H1 (cell line): ENCODE measurements around the gene ADAMTS17. TPM values are rescaled to one million over a fixed set of nuclear protein-coding genes. Genes with fewer than 3 reads are reported as not detected.

Experiments used
- CTCF ChIA-PET: fragments of 300-600 bp; sonication (Branson Sonifier 250); formaldehyde crosslinking; loops from one replicate; lab custom pipeline; 2021; ENCODE audit not compliant: partially characterized antibody; lab: Charles Lee
- POLR2A ChIA-PET: fragments of 300-600 bp; sonication (Branson Sonifier 250); formaldehyde crosslinking; loops from one replicate; lab custom pipeline; 2021; ENCODE audit warnings: inconsistent platforms; ENCODE audit not compliant: partially characterized antibody; lab: Charles Lee
- DNase-seq, 2 experiments: peaks; one replicate each; pipeline versions ENCODE4 v3.0.0 to v3.0.0-alpha.2; 2010 to 2022; ENCODE audit warnings: low spot score in 2 of 2, low read depth in 1 of 2, mixed read lengths in 1 of 2
- FAIRE-seq: peaks from 2 replicates; lab custom pipeline; 2011; peaks lifted over from hg19 to GRCh38; lab: Jason Lieb, UNC
- H2AFZ ChIP-seq: 2 replicates; pipeline ENCODE4 v1.8.1; 2012; ENCODE audit warnings: low read length, inconsistent platforms
- H2AK5ac ChIP-seq: 2 replicates; pipeline ENCODE4 v1.6.1; 2013; ENCODE audit warnings: low read depth, low read length
- H2BK120ac ChIP-seq: replicated peaks from 2 replicates; pipeline ENCODE3; 2013; ENCODE audit warnings: low read depth, low read length, inconsistent platforms
- H2BK12ac ChIP-seq: 2 replicates; pipeline ENCODE4 v1.6.1; 2013; ENCODE audit warnings: low read depth, low read length
- H2BK15ac ChIP-seq: 2 replicates; pipeline ENCODE4 v1.6.1; 2013; ENCODE audit warnings: low read length
- H2BK20ac ChIP-seq: 2 replicates; pipeline ENCODE4 v1.6.1; 2013; ENCODE audit warnings: low read length
- H2BK5ac ChIP-seq: 2 replicates; pipeline ENCODE4 v1.6.1; 2013; ENCODE audit warnings: low read depth, low read length
- H3K14ac ChIP-seq: 2 replicates; pipeline ENCODE4 v1.6.1; 2013; ENCODE audit warnings: inconsistent platforms; ENCODE audit not compliant: insufficient read length
- H3K18ac ChIP-seq: 2 replicates; pipeline ENCODE4 v1.6.1; 2013; ENCODE audit warnings: low read length; ENCODE audit errors: extremely low read depth
- H3K23ac ChIP-seq: 2 replicates; pipeline ENCODE4 v1.6.1; 2013; ENCODE audit warnings: inconsistent platforms; ENCODE audit not compliant: insufficient read length
- H3K23me2 ChIP-seq: 2 replicates; pipeline ENCODE4 v1.6.1; 2013; ENCODE audit warnings: low read depth, low read length
- H3K27ac ChIP-seq: 2 replicates; pipeline ENCODE4 v1.6.1; 2011; ENCODE audit warnings: low read depth, low read length, inconsistent platforms
- H3K27me3 ChIP-seq, 4 experiments: replicated peaks in 1 of 4; 1 replicate in 1 of 4; 2 replicates in 3 of 4; pipeline versions ENCODE4 v1.6.1 to v1.8.1; 2011 to 2013; ENCODE audit warnings: low read length in 3 of 4, mild to moderate bottlenecking in 3 of 4, inconsistent platforms in 2 of 4, mixed read lengths in 2 of 4, moderate library complexity in 1 of 4; ENCODE audit not compliant: control insufficient read depth in 3 of 4, insufficient read depth in 3 of 4; ENCODE audit errors: extremely low read depth in 1 of 4
- H3K36me3 ChIP-seq, 4 experiments: 2 replicates each; pipeline versions ENCODE4 v1.6.1 to v1.8.1; 2011 to 2013; ENCODE audit warnings: mild to moderate bottlenecking in 4 of 4, low read length in 3 of 4, moderate library complexity in 2 of 4, control low read depth in 1 of 4, inconsistent platforms in 1 of 4; ENCODE audit not compliant: insufficient read depth in 4 of 4, control insufficient read depth in 2 of 4
- H3K4ac ChIP-seq: replicated peaks from 2 replicates; pipeline ENCODE3; 2013; ENCODE audit warnings: low read length, low read depth, mixed read lengths, inconsistent platforms; ENCODE audit not compliant: insufficient read length
- H3K4me1 ChIP-seq, 4 experiments: replicated peaks in 1 of 4; 1 replicate in 1 of 4; 2 replicates in 3 of 4; pipeline versions ENCODE4 v1.6.1 to v1.8.1; 2011 to 2013; ENCODE audit warnings: low read length in 3 of 4, inconsistent platforms in 2 of 4, mixed read lengths in 1 of 4; ENCODE audit not compliant: insufficient read depth in 4 of 4, control insufficient read depth in 3 of 4
- H3K4me2 ChIP-seq, 2 experiments: 2 replicates each; pipeline versions ENCODE4 v1.6.1 to v1.8.1; 2011 to 2013; ENCODE audit warnings: low read depth in 2 of 2, low read length in 2 of 2, control low read depth in 1 of 2, inconsistent platforms in 1 of 2, mild to moderate bottlenecking in 1 of 2; ENCODE audit not compliant: insufficient read depth in 1 of 2
- H3K4me3 ChIP-seq, 4 experiments: fragments of 200-600, 300-600 bp in 1 of 4; sonication (generic), shearing (Covaris generic), sonication (Bioruptor Twin) in 1 of 4; 2 replicates each; pipeline versions ENCODE4 v1.5.1 to v1.8.1; 2011 to 2016; ENCODE audit warnings: low read length in 4 of 4, low read depth in 3 of 4, control low read depth in 2 of 4, inconsistent platforms in 2 of 4, mild to moderate bottlenecking in 2 of 4, mixed read lengths in 1 of 4, moderate library complexity in 1 of 4; ENCODE audit not compliant: insufficient read depth in 2 of 4; ENCODE audit errors: extremely low read depth in 1 of 4
- H3K56ac ChIP-seq: replicated peaks from 2 replicates; pipeline ENCODE3; 2013; ENCODE audit warnings: low read depth, mild to moderate bottlenecking, mixed read lengths, low read length, inconsistent platforms; ENCODE audit not compliant: insufficient read length
- H3K79me1 ChIP-seq: 2 replicates; pipeline ENCODE4 v1.6.1; 2013; ENCODE audit warnings: low read depth, low read length, control low read depth
- H3K79me2 ChIP-seq, 2 experiments: 2 replicates each; pipeline versions ENCODE4 v1.6.1 to v1.8.1; 2012 to 2013; ENCODE audit warnings: low read length in 2 of 2, mild to moderate bottlenecking in 2 of 2, inconsistent platforms in 1 of 2; ENCODE audit not compliant: insufficient read depth in 2 of 2, control insufficient read depth in 1 of 2
- H3K9ac ChIP-seq, 4 experiments: replicated peaks in 1 of 4; 1 replicate in 1 of 4; 2 replicates in 3 of 4; pipeline versions ENCODE4 v1.6.1 to v1.8.1; 2011 to 2013; ENCODE audit warnings: low read depth in 3 of 4, low read length in 3 of 4, control low read depth in 2 of 4, mild to moderate bottlenecking in 2 of 4, moderate library complexity in 2 of 4, inconsistent platforms in 1 of 4; ENCODE audit errors: extremely low read depth in 1 of 4
- H3K9me3 ChIP-seq, 2 experiments: 2 replicates each; pipeline versions ENCODE4 v1.6.1 to v1.8.1; 2012 to 2013; ENCODE audit warnings: mild to moderate bottlenecking in 2 of 2, moderate library complexity in 2 of 2, control low read depth in 1 of 2, inconsistent platforms in 1 of 2, low read depth in 1 of 2, low read length in 1 of 2, mixed read lengths in 1 of 2; ENCODE audit not compliant: insufficient read depth in 2 of 2
- H4K20me1 ChIP-seq, 2 experiments: replicated peaks in 1 of 2; 2 replicates each; pipeline versions ENCODE3 to v1.8.1; 2011 to 2013; ENCODE audit warnings: inconsistent platforms in 2 of 2, low read length in 2 of 2, mild to moderate bottlenecking in 1 of 2; ENCODE audit not compliant: insufficient read depth in 2 of 2, control insufficient read depth in 1 of 2
- H4K5ac ChIP-seq: 2 replicates; pipeline ENCODE4 v1.6.1; 2013; ENCODE audit warnings: low read length, low read depth, mixed read lengths, inconsistent platforms; ENCODE audit not compliant: insufficient read length
- H4K8ac ChIP-seq: 2 replicates; pipeline ENCODE4 v1.8.0; 2013; ENCODE audit warnings: mild to moderate bottlenecking, moderate library complexity, low read length, inconsistent platforms; ENCODE audit not compliant: insufficient read depth; ENCODE audit errors: extremely low read depth
- H4K91ac ChIP-seq: replicated peaks from 2 replicates; pipeline ENCODE3; 2013; ENCODE audit warnings: low read length, mixed read lengths, inconsistent platforms; ENCODE audit not compliant: insufficient read length
- CBX5 ChIP-seq: fragments of 300-800, 300-1000 bp; sonication (generic); IDR thresholded peaks from 2 replicates; pipeline ENCODE4 v1.7.1; 2016; ENCODE audit warnings: antibody characterized with exemption, low read length, low read depth
- CHD2 ChIP-seq: IDR thresholded peaks from 2 replicates; pipeline ENCODE4 v1.6.1; 2012; ENCODE audit warnings: low read length, improper control_type of control experiment
- EZH2 ChIP-seq: fragments of 200-600 bp; sonication (generic); IDR thresholded peaks from 2 replicates; pipeline ENCODE4 v1.7.1; 2012; ENCODE audit warnings: low read depth, mild to moderate bottlenecking, moderate library complexity, low read length, inconsistent platforms; ENCODE audit not compliant: severe bottlenecking
- JUND ChIP-seq: IDR thresholded peaks from 2 replicates; pipeline ENCODE4 v1.6.1; 2011; ENCODE audit warnings: mild to moderate bottlenecking, improper control_type of control experiment, low read length
- POLR2A ChIP-seq, 2 experiments: IDR thresholded peaks; 1 replicate in 1 of 2; 2 replicates in 1 of 2; pipeline ENCODE4 v1.6.1; 2011; ENCODE audit warnings: low read depth in 2 of 2, low read length in 2 of 2, mild to moderate bottlenecking in 2 of 2; ENCODE audit errors: control extremely low read depth in 1 of 2
- RFX5 ChIP-seq: IDR thresholded peaks from 2 replicates; pipeline ENCODE4 v1.6.1; 2011; ENCODE audit warnings: low read depth, low read length, improper control_type of control experiment, borderline replicate concordance
- RNF2 ChIP-seq: fragments of 200-900, 300-1000 bp; sonication (generic); IDR thresholded peaks from 2 replicates; pipeline ENCODE4 v1.7.1; 2016; ENCODE audit warnings: borderline replicate concordance, low read depth, mild to moderate bottlenecking, antibody characterized with exemption, low read length; ENCODE audit not compliant: poor library complexity, severe bottlenecking; ENCODE audit errors: missing control alignments
- SP1 ChIP-seq: IDR thresholded peaks from 2 replicates; pipeline ENCODE4 v1.6.1; 2011; ENCODE audit warnings: low read depth, low read length
- SP4 ChIP-seq: IDR thresholded peaks from 2 replicates; pipeline ENCODE4 v1.6.1; 2012; ENCODE audit warnings: low read length, inconsistent platforms
- SUZ12 ChIP-seq: fragments of 200-600 bp; sonication (generic); IDR thresholded peaks from 2 replicates; pipeline ENCODE4 v1.6.1; 2012; ENCODE audit warnings: mild to moderate bottlenecking, inconsistent platforms, low read length, moderate library complexity, mixed read lengths
- TAF7 ChIP-seq: optimal IDR thresholded peaks from 2 replicates; pipeline ENCODE3; 2011; ENCODE audit warnings: low read depth, mild to moderate bottlenecking, inconsistent platforms, low read length, moderate library complexity, borderline replicate concordance
- TCF12 ChIP-seq: IDR thresholded peaks from 2 replicates; pipeline ENCODE4 v1.6.1; 2011; ENCODE audit warnings: low read depth, mild to moderate bottlenecking, low read length
- WGBS, 2 experiments: shearing (Covaris generic) in 1 of 2; methylation state at CpG; one replicate each; pipeline versions ENCODE4 v1.1.6 to v1.1.7; 2013 to 2015; ENCODE audit warnings: low lambda C conversion rate in 2 of 2, mixed read lengths in 2 of 2, inconsistent platforms in 1 of 2, low coverage in 1 of 2, missing lambda C conversion rate in 1 of 2; ENCODE audit not compliant: insufficient replicate concordance in 2 of 2, insufficient coverage in 1 of 2, insufficient read length in 1 of 2; ENCODE audit errors: extremely low coverage in 1 of 2, missing lambda C conversion rate in 1 of 2; 5-methylcytosine and 5-hydroxymethylcytosine counted together
- polyA plus RNA-seq, 7 experiments: library from polyadenylated mRNA; depleted of rRNA in 3 of 7; stranded (reverse) in 5 of 7; unstranded in 2 of 7; fragments of >200 nt in 5 of 7; fragments of 200-250 nt in 2 of 7; gene quantifications; 1 replicate in 5 of 7; 2 replicates in 1 of 7; 4 replicates in 1 of 7; pipeline versions ENCODE4 v1.2.1 to v1.2.3, GENCODE V29; 2011 to 2013; ENCODE audit warnings: missing spikeins in 2 of 7, mixed read lengths in 2 of 7
- total RNA-seq: library from RNA; stranded (reverse); fragmentation: NEBNext Ultra II Directional; extraction: Animal tissue kit (Norgen Biotek cat#: 25700); gene quantifications from 2 replicates; pipeline ENCODE4 v1.2.1, GENCODE V29; 2021
- TF ChIP-seq, protein P1 (sequence below): IDR thresholded peaks from 2 replicates; pipeline ENCODE4 v1.6.1; 2011; ENCODE audit warnings: low read length, improper control_type of control experiment

The ADAMTS17 gene
- total and polyA plus RNA-seq, 2 of the 8 experiments (the other 6 are each of a cell fraction or from before 2014, with no cell fraction given): 0.51 to 1.7 TPM

DNA sequence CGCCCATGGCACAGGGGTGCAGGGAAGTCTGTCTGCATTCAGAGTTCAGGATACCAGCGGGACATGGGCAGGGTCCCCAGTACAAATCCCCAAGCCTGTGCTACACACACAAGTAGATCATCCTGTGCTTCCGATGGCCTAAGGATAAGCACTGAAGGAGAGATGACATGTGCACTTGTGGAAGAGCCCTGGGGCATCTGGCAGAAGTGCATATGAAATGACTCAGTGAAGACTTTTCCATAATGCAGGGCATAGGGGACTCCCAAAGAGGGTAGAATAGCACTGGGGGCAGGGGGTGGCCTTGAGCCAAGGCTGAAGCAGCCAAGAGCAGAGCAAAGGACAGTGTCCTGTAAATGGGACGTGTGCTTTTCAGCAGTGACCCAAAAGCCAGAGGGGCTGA is 22.9 kb downstream of the ADAMTS17 start:
- H3K9me3 ChIP-seq: 0 out of 4 replicates have a peak, but pooled peaks cover 3 to 4% of the 10 kb centered on the region in 2 experiments
- no peaks in the 10 kb centered on the region for H3K4me1 ChIP-seq
- H4K91ac ChIP-seq: no peak overlapping the region
- no peak overlapping the region for H3K27ac ChIP-seq
- H4K5ac ChIP-seq: no peak overlapping the region
- no peak overlapping the region for H2BK120ac ChIP-seq
- H3K9ac ChIP-seq: no peak overlapping the region
- H3K4ac ChIP-seq: no peak overlapping the region
- no peak overlapping the region for H2AFZ ChIP-seq
- POLR2A ChIA-PET: no interaction called here
- H3K79me2 ChIP-seq: no peaks in the 10 kb centered on the region
- H4K20me1 ChIP-seq: no peaks in the 10 kb centered on the region
- H3K56ac ChIP-seq: no peak overlapping the region
- no peak overlapping the region for H3K4me3 ChIP-seq
- H4K8ac ChIP-seq: no peak overlapping the region
- FAIRE-seq (no peak), DNase-seq (no peak)
- CTCF ChIA-PET: interaction anchor here (1.2 kb wide), 1 partner anchor 20 kb away, joined by 4 read pairs; no protein-coding TSS in a partner anchor
- H3K4me2 ChIP-seq: no peak overlapping the region
- no peak overlapping the region for H3K14ac ChIP-seq
- H3K23ac ChIP-seq: no peak overlapping the region
- H2BK12ac ChIP-seq: no peak overlapping the region
- no peak overlapping the region for H2BK15ac ChIP-seq
- no peaks in the 10 kb centered on the region for H3K79me1 ChIP-seq
- H2BK5ac ChIP-seq: no peak overlapping the region
- no peaks in the 10 kb centered on the region for H3K36me3 ChIP-seq
- no peak overlapping the region for H3K18ac ChIP-seq
- no peaks in the 10 kb centered on the region for H3K27me3 ChIP-seq
- no peak overlapping the region for H2BK20ac ChIP-seq
- no peak overlapping the region for H2AK5ac ChIP-seq
- H3K23me2 ChIP-seq: no peaks in the 10 kb centered on the region
- 95% methylated on average over 4 of the region's 4 CpGs; no CpG with 5 or more reads in 1 of the 2 experiments for WGBS, 2 experiments
- TF ChIP-seq SUZ12 (no peak), CBX5 (no peak), SP1 (no peak), POLR2A (IDR thresholded peaks at IDR 0.05; ENCODE audit: control extremely low read depth in 1 of 2, low read depth in 2 of 2, low read length in 2 of 2) (no peak), RFX5 (no peak), EZH2 (no peak), CHD2 (no peak), SP4 (no peak), TCF12 (no peak), TAF7 (no peak), RNF2 (no peak), JUND (no peak)
- TF ChIP-seq, protein P1, sequence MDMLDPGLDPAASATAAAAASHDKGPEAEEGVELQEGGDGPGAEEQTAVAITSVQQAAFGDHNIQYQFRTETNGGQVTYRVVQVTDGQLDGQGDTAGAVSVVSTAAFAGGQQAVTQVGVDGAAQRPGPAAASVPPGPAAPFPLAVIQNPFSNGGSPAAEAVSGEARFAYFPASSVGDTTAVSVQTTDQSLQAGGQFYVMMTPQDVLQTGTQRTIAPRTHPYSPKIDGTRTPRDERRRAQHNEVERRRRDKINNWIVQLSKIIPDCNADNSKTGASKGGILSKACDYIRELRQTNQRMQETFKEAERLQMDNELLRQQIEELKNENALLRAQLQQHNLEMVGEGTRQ: no peak
